Stimulated activated CD8-positive, alpha-beta memory T cell treated with anti-CD3 and anti-CD28 coated beads, Interleukin-12 subunit alpha, Interleukin-12 subunit beta, amount 100 ng/mL, for 4 hours (primary cell): ENCODE results near the gene FAAP24.
A peak's percentile ranks its signal among the peaks of the same experiment; 100 is the strongest.
"Not testable (repeated sequence)": the region's sequence is repeated elsewhere in the genome, so short reads cannot be mapped to it uniquely, and the experiment has no call there.

Source experiments
- DNase-seq: peaks from one replicate; pipeline ENCODE4 v3.0.0-alpha.2; 2020; ENCODE audit warnings: low read depth

FAAP24 gene

GRCh38 chr19:32971715-32972540 is at the start of gene FAAP24, which contains the start of gene CEP89:
Gene FAAP24 (plus strand): TSS chr19:32972242. CDS start chr19:32973197, 955 bp downstream.
Gene CEP89 (minus strand): TSS chr19:32971958. CDS start chr19:32971874, 84 bp downstream.
- peak; percentile 94 for DNase-seq

DNA sequence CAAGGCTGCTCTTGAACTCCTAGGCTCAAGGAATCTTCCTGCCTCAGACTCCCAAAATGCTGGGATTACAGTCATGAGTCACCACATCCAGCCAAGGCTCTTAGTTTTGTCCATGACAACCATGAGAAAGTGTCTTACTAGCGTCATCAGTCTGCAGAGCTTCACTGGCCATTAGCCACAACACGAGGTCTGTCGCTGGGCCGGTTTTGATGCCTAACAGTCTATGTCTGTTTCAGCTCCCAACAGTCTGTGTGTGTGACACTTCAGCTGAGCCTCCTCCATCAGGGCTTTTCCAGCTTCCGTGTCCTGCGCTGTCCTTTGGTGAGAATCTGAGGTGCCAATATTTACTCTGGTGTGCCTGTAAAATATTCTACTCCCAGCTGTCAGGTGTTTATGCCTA is 47.8 kb upstream of the FAAP24 start:
- no peak for DNase-seq

GRCh38 chr19:32928806-32929205 is 43.2 kb upstream of the FAAP24 start:
- DNase-seq, result no peak

GRCh38 chr19:32930567-32930966 is 41.5 kb upstream of the FAAP24 start:
- DNase-seq, result no peak

- DNase-seq, result no peak
These were observed 38.5 kb upstream of the FAAP24 start for GRCh38 chr19:32933571-32933970.

DNA sequence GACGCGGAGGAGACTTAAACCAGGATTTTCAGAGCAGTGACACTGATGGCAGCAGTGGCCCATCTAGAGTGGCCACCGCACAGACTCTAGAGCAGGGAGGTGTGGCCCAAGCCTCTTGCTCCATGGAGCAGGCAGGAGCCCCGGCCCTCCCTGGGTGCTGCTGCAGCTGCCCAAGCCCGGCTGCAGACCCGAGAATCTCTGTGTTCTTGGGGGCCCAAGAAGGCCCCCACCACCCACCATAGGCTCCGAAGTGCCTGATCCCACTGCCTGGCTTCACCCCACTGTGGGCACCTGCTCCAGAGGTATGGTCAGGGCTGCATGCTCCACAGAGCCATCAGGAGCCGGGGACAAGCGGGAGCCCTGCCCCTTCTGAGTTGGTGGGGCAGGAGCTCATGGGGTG is 36.4 kb upstream of the FAAP24 start:
- no peak for DNase-seq

- DNase-seq, result no peak
These were observed 36.0 kb upstream of the FAAP24 start for GRCh38 chr19:32936065-32936464.

- DNase-seq, result not testable (repeated sequence)
These were observed 30.8 kb upstream of the FAAP24 start for GRCh38 chr19:32941273-32941672.

- no peak for DNase-seq
These were observed 26.8 kb upstream of the FAAP24 start for GRCh38 chr19:32945260-32945659.

DNA sequence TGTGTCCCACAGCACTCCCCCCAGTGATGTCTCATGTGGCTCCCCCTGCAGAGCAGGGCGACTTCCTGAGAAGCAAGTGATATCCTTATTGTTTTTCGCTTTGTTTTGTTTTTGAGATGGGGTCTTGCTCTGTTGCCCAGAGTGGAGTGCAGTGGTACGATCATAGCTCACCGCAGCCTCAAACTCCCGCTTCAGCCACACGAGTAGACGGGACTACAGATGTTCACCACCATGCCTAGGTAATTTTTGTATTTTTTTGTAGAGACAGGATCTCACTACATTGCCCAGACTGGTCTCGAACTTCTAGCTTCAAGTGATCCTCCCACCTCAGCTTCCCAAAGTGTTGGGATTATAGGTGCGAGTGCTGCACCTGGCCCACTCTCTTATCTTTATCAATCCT is 5.3 kb upstream of the FAAP24 start:
- no peak for DNase-seq

DNA sequence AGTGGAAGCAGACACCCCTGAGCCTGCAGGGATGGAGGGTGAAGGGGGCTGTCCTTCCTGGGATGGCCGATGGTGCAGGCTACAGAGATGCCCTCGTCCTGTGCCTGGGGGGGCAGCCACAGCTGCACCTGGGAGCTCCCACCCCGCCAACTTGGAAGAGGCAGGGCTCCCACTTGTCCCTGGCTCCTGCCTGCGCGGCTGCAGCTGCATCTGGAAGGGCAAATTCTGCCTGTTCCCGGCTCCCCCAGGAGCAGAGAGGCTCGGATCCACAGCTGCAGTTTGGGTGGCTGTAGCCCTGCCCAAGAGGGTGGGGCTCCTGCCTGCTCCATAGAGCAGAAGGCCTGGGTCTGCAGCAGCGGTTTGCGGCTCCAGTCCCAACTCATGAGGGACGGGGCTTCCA is 2.5 kb upstream of the FAAP24 start:
- no peak for DNase-seq

DNA sequence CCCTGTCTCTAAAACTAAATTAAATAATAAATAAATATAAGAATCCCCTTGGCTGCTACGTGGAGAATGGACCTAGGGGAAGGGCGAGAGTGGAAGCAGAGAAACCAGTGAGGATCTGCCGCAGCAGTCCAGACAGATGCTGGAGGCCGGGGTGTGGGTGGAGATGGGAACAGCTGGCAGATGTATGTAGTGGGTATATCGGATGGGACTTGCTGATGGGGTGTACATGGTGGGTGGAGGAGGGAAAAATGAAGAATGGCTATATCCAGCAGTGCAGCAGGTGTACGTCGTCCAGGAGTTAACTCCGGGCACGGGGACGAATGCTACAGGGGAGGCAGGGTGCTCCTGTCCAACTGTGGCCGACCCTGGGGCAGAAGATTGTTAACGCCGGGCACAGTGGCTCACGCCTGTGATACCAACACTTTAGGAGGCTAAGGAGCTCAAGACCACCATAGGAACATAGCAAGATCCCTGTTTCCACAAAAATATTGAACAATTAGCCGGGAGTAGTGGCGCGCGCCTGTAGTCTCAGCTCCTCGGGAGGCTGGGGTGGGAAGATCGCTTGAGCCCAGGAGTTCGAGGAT is 938 bp upstream of the FAAP24 start:
- DNase-seq, result no peak

GRCh38 chr19:32976223-32976805 is 4.3 kb downstream of the FAAP24 start:
- peak; percentile 11 for DNase-seq

- DNase-seq, result no peak
These were observed 5.2 kb downstream of the FAAP24 start for GRCh38 chr19:32977280-32977679.

- DNase-seq, result not testable (repeated sequence)
These were observed 5.8 kb downstream of the FAAP24 start for GRCh38 chr19:32977813-32978212.

DNA sequence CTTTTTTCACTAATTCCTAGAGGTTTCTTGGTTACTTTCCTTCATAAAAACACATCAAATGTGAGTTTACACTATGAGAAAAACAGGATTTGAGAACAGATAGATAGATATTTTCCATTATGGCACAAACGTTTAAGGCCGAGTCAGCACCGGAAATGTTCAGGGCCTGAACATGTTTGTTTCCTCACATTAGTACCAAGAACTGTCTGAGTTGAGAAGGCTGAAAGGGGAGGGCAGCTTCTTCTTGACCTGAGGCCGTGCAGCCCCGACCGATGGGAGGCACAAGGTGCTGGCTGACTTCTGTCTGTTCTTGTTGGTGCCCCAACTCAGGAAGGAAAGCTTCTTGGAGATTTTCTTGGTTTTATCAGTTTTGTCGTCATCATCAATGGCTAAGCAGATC is 7.8 kb downstream of the FAAP24 start:
- DNase-seq, result not testable (repeated sequence)

DNA sequence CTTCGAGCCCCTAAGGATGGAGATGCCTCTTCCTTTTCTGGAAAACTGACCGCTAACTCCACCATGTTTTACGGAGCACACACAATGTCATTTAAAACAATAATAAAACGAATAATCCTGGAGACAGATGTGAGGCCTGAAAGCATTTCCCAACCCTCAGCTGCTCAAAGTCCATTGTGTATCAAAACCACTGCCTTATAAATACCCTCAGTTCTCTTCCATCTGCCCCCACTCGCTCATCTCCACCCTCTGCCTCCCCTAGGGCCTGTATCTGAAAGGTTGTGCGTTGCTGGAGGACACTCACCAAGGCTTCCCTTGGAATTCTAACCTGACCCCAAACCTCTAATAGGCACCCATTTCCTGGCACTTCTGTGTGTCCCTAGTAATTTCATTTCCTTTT is 10.4 kb downstream of the FAAP24 start:
- DNase-seq, result not testable (repeated sequence)

- not testable (repeated sequence) for DNase-seq
These were observed 16.2 kb downstream of the FAAP24 start for GRCh38 chr19:32988254-32988653.

DNA sequence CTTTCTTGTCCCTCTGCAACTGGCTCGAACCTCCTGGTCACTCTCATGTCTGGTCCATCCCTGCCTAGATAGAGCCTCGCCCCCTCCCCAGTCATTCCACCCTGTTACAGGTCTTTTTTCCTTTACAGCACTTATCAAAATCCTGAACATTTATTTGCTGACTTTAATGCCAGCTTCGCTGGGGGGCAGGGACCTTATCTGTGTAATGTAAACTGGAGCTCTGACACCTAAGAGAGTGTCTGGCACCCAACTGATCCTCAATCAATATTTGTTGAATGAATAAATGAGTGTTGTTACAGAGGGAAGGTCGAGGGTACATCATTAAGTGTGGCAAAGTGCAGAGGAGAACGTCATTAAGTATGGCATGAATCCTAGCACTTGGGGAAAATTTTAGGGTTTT is 16.7 kb downstream of the FAAP24 start:
- no peak for DNase-seq

DNA sequence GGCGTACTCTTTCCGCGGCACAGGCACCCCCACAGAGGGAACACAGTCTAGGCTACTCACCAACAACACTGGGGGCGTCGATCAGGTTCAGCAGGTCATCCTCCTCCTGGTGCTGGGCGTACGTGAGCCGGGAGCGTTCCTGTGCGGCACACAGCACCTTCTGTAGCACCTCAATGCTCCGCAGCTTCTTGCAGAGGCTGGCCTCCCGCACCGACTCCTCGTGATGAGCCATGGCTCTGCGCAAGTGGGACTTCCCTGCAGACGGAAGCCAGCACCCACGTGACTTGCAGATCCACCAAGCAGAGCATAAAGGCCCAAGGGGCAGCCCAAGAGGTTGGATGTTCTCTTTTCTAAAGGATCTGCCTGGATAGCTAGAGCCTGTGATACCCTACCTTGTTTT is 23.9 kb downstream of the FAAP24 start:
- not testable (repeated sequence) for DNase-seq

DNA sequence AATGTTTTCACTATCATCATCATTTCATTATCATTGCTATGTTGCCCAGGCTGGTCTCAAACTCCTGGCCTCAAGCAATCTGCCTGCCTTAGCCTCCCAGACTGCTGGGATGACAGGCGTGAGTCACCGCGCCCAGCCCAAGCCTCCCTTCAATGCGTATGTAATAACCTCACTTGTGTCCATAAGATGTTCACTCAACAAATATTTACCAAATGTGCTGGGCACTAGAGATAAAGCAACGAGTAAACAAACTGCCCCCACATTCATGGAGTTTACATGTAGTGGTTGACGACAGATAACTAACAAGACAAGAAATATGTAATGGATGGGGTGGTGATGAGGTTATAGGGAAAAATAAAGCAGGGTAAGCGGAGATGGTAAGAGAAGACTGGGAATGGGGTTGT is 25.0 kb downstream of the FAAP24 start:
- DNase-seq, result not testable (repeated sequence)

GRCh38 chr19:32997716-32998355 is 25.8 kb downstream of the FAAP24 start:
- no peak for DNase-seq

- DNase-seq, result no peak
These were observed 26.7 kb downstream of the FAAP24 start for GRCh38 chr19:32998722-32999121.
